ENCODE measurements around the gene SPACDR.
A peak's percentile ranks its signal among the peaks of the same experiment; 100 is the strongest.

The SPACDR gene

DNA sequence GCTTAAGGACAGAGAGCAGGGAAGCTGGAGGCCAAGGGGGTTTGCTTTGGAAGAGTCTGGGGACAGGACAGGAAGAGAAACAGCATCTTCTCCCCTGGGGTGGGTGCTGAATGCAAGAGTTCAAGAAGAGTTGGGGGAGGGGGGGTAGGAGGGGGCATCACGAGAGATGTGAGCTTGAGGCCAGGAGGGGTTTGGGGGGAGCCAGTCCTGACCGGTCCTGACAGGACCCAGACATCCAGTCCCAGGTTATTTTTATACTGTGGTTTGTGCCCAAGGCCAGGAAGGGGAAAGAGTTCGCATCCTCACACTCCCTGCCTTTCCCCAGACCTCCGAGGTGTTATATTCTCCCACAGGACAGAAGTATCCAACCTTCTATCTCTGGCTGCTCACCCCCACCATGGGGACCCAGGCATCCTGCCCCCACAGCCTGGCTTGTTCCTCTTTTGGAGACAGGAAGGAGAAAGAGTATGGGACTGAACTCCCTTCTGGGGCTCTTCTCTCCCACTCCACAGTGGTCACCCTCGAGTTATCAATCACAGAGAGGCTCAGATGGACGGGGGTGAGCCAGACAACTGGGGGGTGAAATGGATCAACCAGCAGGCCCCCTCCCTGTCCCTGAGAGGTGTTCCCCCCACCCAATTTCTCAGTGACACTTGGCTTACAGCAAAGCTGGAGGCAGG lies 12.2 kb upstream of the SPACDR start:
- H2BK120ac ChIP-seq (ENCODE audit: low read depth, low read length): no peak overlapping the region
- H2AK5ac ChIP-seq (ENCODE audit: low read length, severe bottlenecking): no peak overlapping the region
- H3K9me3 ChIP-seq (ENCODE audit: control insufficient read depth, low read length): no peaks in the 10 kb centered on the region
- no peak for DNase-seq
- H3K79me1 ChIP-seq (replicated peaks; ENCODE audit: low read length, poor library complexity, severe bottlenecking): peaks cover 26% of the 10 kb centered on the region
- H3K14ac ChIP-seq (ENCODE audit: low read length in 2 of 2): peak overlapping the region in 1 of 2 experiments; percentile 67
- no peak overlapping the region for H2BK5ac ChIP-seq (ENCODE audit: low read depth, low read length, poor library complexity, severe bottlenecking)
- peaks cover 28% of the 10 kb centered on the region for H3K4me1 ChIP-seq (ENCODE audit: control insufficient read depth, insufficient read depth, low read depth, low read length)
- peaks cover 37 to 49% of the 10 kb centered on the region in 2 experiments for H3K36me3 ChIP-seq (ENCODE audit: control insufficient read depth in 1 of 2, insufficient read depth in 2 of 2, low read depth in 1 of 2, low read length in 2 of 2)
- H3K4ac ChIP-seq (ENCODE audit: low read depth in 1 of 2, low read length in 2 of 2): no peak overlapping the region
- H2BK15ac ChIP-seq (ENCODE audit: low read depth, poor library complexity, severe bottlenecking): no peak overlapping the region
- no peak overlapping the region for H2AFZ ChIP-seq (ENCODE audit: low read depth, low read length)
- H3K4me3 ChIP-seq (ENCODE audit: insufficient read depth in 1 of 2, low read depth in 1 of 2, low read length in 2 of 2): peak overlapping the region in 1 of 2 experiments; percentile 92
- no peak overlapping the region for H2BK12ac ChIP-seq (ENCODE audit: low read length in 2 of 2)
- no peak overlapping the region for H3K23ac ChIP-seq (ENCODE audit: low read length in 2 of 2)
- peak overlapping the region in 1 of 2 experiments; percentile 55 for H3K18ac ChIP-seq (ENCODE audit: low read depth in 1 of 2, low read length in 2 of 2)
- no peak overlapping the region for H4K91ac ChIP-seq (ENCODE audit: low read length)
- H4K8ac ChIP-seq (ENCODE audit: low read length): no peak overlapping the region
- WGBS: 33% methylated on average over 4 of the region's 6 CpGs
- H3K27me3 ChIP-seq (ENCODE audit: control insufficient read depth in 1 of 2, insufficient read depth in 1 of 2, low read length in 2 of 2): no peaks in the 10 kb centered on the region
- H3K27ac ChIP-seq (ENCODE audit: low read length, poor library complexity, severe bottlenecking): no peak overlapping the region
- H3K4me2 ChIP-seq (ENCODE audit: low read length, poor library complexity, severe bottlenecking): peak overlapping the region; percentile 86
- peak overlapping the region; percentile 96 for H3K9ac ChIP-seq (ENCODE audit: low read length)

- Histone ChIP-seq H3K9ac (ENCODE audit: low read length) (peak overlapping the region; percentile 96), H2BK15ac (ENCODE audit: low read depth, poor library complexity, severe bottlenecking) (no peak overlapping the region), H3K4ac (ENCODE audit: low read depth in 1 of 2, low read length in 2 of 2) (no peak overlapping the region), H3K4me2 (ENCODE audit: low read length, poor library complexity, severe bottlenecking) (no peak overlapping the region), H3K36me3 (ENCODE audit: control insufficient read depth in 1 of 2, insufficient read depth in 2 of 2, low read depth in 1 of 2, low read length in 2 of 2) (peaks cover 41 to 56% of the 10 kb centered on the region in 2 experiments), H2BK12ac (ENCODE audit: low read length in 2 of 2) (no peak overlapping the region), H2AK5ac (ENCODE audit: low read length, severe bottlenecking) (no peak overlapping the region), H3K14ac (ENCODE audit: low read length in 2 of 2) (no peak overlapping the region), H4K8ac (ENCODE audit: low read length) (no peak overlapping the region), H3K23ac (ENCODE audit: low read length in 2 of 2) (no peak overlapping the region), H3K79me1 (replicated peaks; ENCODE audit: low read length, poor library complexity, severe bottlenecking) (peaks cover 29% of the 10 kb centered on the region), H3K9me3 (ENCODE audit: control insufficient read depth, low read length) (no peaks in the 10 kb centered on the region), H2AFZ (ENCODE audit: low read depth, low read length) (no peak overlapping the region), H2BK5ac (ENCODE audit: low read depth, low read length, poor library complexity, severe bottlenecking) (no peak overlapping the region), H3K27ac (ENCODE audit: low read length, poor library complexity, severe bottlenecking) (no peak overlapping the region), H3K4me3 (ENCODE audit: insufficient read depth in 1 of 2, low read depth in 1 of 2, low read length in 2 of 2) (peak overlapping the region in 1 of 2 experiments; percentile 92), H3K27me3 (ENCODE audit: control insufficient read depth in 1 of 2, insufficient read depth in 1 of 2, low read length in 2 of 2) (no peaks in the 10 kb centered on the region), H2BK120ac (ENCODE audit: low read depth, low read length) (no peak overlapping the region), H4K91ac (ENCODE audit: low read length) (no peak overlapping the region), H3K4me1 (ENCODE audit: control insufficient read depth, insufficient read depth, low read depth, low read length) (peaks cover 28% of the 10 kb centered on the region), H3K18ac (ENCODE audit: low read depth in 1 of 2, low read length in 2 of 2) (no peak overlapping the region)
- 54% methylated on average over 7 of the region's 9 CpGs for WGBS
- no peak for DNase-seq
Measured at GRCh38 chr7:100475549-100475948, 11.5 kb upstream of the SPACDR start.

DNA sequence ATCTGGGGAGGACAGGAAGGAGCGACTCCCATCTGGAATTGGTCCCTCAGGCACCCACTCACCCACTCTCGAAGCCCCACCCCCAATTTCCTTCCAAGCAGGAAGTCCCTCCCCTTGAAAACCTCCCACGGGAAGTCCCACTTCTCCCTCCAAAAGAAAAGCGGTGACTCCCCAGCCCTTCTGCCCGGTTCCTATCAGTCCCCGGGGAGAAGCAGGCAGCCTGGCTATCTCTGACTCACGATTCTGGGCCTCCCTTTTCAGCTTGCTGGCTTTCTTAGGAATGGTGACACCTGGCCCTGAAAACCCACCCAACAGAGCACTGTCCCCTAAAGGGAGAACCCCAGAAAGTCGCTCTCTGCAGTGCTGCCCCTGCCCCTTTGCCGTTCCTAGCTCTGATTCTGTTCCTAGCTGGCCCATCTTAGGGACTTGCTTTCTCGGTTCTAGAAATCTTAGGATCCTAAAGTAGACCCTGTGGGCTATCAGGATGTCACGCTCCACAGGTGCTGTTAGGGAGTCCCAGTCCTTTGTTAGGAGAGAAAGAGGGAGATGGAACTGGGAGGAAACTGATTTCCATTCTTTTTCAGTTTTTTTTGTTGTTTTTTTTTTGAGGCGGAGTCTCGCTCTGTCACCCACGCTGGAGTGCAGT lies 8.9 kb upstream of the SPACDR start:
- peak; percentile 53 for DNase-seq
- no peak overlapping the region for H2AFZ ChIP-seq (ENCODE audit: low read depth, low read length)
- no peak overlapping the region for H3K27ac ChIP-seq (ENCODE audit: low read length, poor library complexity, severe bottlenecking)
- H2AK5ac ChIP-seq (ENCODE audit: low read length, severe bottlenecking): no peak overlapping the region
- H2BK15ac ChIP-seq (ENCODE audit: low read depth, poor library complexity, severe bottlenecking): no peak overlapping the region
- H3K4me3 ChIP-seq (ENCODE audit: insufficient read depth in 1 of 2, low read depth in 1 of 2, low read length in 2 of 2): peak overlapping the region in 1 of 2 experiments; percentile 7
- H3K4me1 ChIP-seq (ENCODE audit: control insufficient read depth, insufficient read depth, low read depth, low read length): peaks cover 32% of the 10 kb centered on the region
- peak overlapping the region; percentile 51 for H3K9ac ChIP-seq (ENCODE audit: low read length)
- H3K4ac ChIP-seq (ENCODE audit: low read depth in 1 of 2, low read length in 2 of 2): no peak overlapping the region
- H3K27me3 ChIP-seq (ENCODE audit: control insufficient read depth in 1 of 2, insufficient read depth in 1 of 2, low read length in 2 of 2): no peaks in the 10 kb centered on the region
- no peak overlapping the region for H4K91ac ChIP-seq (ENCODE audit: low read length)
- peaks cover 37% of the 10 kb centered on the region for H3K79me1 ChIP-seq (replicated peaks; ENCODE audit: low read length, poor library complexity, severe bottlenecking)
- H3K9me3 ChIP-seq (ENCODE audit: control insufficient read depth, low read length): no peaks in the 10 kb centered on the region
- peak overlapping the region in 1 of 2 experiments; percentile 48 for H3K14ac ChIP-seq (ENCODE audit: low read length in 2 of 2)
- peaks cover 55 to 72% of the 10 kb centered on the region in 2 experiments for H3K36me3 ChIP-seq (ENCODE audit: control insufficient read depth in 1 of 2, insufficient read depth in 2 of 2, low read depth in 1 of 2, low read length in 2 of 2)
- H3K18ac ChIP-seq (ENCODE audit: low read depth in 1 of 2, low read length in 2 of 2): no peak overlapping the region
- peak overlapping the region; percentile 8 for H4K8ac ChIP-seq (ENCODE audit: low read length)
- no peak overlapping the region for H2BK5ac ChIP-seq (ENCODE audit: low read depth, low read length, poor library complexity, severe bottlenecking)
- WGBS: 62% methylated on average over 14 of the region's 14 CpGs
- no peak overlapping the region for H2BK120ac ChIP-seq (ENCODE audit: low read depth, low read length)
- no peak overlapping the region for H3K4me2 ChIP-seq (ENCODE audit: low read length, poor library complexity, severe bottlenecking)
- H3K23ac ChIP-seq (ENCODE audit: low read length in 2 of 2): no peak overlapping the region
- no peak overlapping the region for H2BK12ac ChIP-seq (ENCODE audit: low read length in 2 of 2)

DNA sequence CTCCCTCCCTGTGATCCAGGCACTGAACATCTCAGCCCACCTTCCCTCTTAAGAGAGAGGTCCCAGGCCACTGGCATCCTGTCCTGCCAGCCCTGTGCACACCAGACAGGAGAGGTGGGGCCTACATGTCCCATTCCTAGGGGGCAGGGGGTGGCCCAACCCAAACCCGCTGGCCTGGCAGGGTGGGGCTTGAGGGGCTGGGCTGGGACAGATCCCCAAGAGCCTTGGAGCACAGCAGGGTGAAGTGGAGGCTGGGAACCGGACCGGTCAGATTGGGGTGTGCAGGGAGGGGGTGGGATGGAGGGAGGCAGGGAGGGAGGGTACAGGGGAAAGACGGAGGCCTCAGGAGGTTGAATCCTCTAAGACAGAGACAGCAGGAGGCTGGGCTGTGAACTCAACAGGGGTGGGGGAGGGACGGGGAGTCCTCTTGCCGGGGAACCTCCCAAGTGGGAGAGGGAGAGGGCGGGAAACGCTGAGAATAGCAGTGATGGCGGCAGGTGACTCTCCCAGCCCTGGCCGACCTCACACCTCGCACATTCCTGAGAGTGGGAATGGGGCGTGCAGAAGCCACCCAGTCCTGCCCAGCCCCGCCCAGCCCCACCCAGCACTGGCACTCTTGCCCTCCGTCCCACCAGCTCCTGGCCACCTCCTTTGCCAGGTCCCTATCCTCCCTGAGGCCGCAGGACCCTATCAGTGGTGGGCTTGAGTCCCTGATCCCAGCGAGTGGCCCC lies 8.2 kb upstream of the SPACDR start:
- Histone ChIP-seq H3K4me1 (ENCODE audit: control insufficient read depth, insufficient read depth, low read depth, low read length) (peaks cover 30% of the 10 kb centered on the region), H4K8ac (ENCODE audit: low read length) (peak overlapping the region; percentile 19)
- 84% methylated on average over 12 of the region's 16 CpGs for WGBS

More for the DNA sequence above, 8.2 kb upstream of the SPACDR start:
- Histone ChIP-seq H3K79me1 (replicated peaks; ENCODE audit: low read length, poor library complexity, severe bottlenecking) (peaks cover 44% of the 10 kb centered on the region), H3K27ac (ENCODE audit: low read length, poor library complexity, severe bottlenecking) (no peak overlapping the region), H3K4ac (ENCODE audit: low read depth in 1 of 2, low read length in 2 of 2) (no peak overlapping the region), H3K9me3 (ENCODE audit: control insufficient read depth, low read length) (no peaks in the 10 kb centered on the region), H3K18ac (ENCODE audit: low read depth in 1 of 2, low read length in 2 of 2) (no peak overlapping the region), H3K9ac (ENCODE audit: low read length) (peak overlapping the region; percentile 51), H2AK5ac (ENCODE audit: low read length, severe bottlenecking) (no peak overlapping the region), H3K23ac (ENCODE audit: low read length in 2 of 2) (peak overlapping the region in 1 of 2 experiments; percentile 42), H2AFZ (ENCODE audit: low read depth, low read length) (no peak overlapping the region), H2BK120ac (ENCODE audit: low read depth, low read length) (no peak overlapping the region), H3K4me2 (ENCODE audit: low read length, poor library complexity, severe bottlenecking) (no peak overlapping the region), H2BK5ac (ENCODE audit: low read depth, low read length, poor library complexity, severe bottlenecking) (no peak overlapping the region), H3K36me3 (ENCODE audit: control insufficient read depth in 1 of 2, insufficient read depth in 2 of 2, low read depth in 1 of 2, low read length in 2 of 2) (peaks cover 62 to 75% of the 10 kb centered on the region in 2 experiments), H3K27me3 (ENCODE audit: control insufficient read depth in 1 of 2, insufficient read depth in 1 of 2, low read length in 2 of 2) (no peaks in the 10 kb centered on the region), H2BK12ac (ENCODE audit: low read length in 2 of 2) (no peak overlapping the region), H4K91ac (ENCODE audit: low read length) (no peak overlapping the region), H3K14ac (ENCODE audit: low read length in 2 of 2) (peak overlapping the region in 1 of 2 experiments; percentile 48), H2BK15ac (ENCODE audit: low read depth, poor library complexity, severe bottlenecking) (no peak overlapping the region), H3K4me3 (ENCODE audit: insufficient read depth in 1 of 2, low read depth in 1 of 2, low read length in 2 of 2) (no peak overlapping the region)
- DNase-seq: no peak
